COLO668 (cell line): Measurements from ENCODE around the gene TRIM45.
"Not testable (repeated sequence)": the region's sequence is repeated elsewhere in the genome, so short reads cannot be mapped to it uniquely, and the experiment has no call there.

Experiments used
- DNase-seq: peaks from one replicate; lab custom pipeline; 2025; ENCODE audit not compliant: unreplicated experiment; lab: John Stamatoyannopoulos, UW

The TRIM45 gene

DNA sequence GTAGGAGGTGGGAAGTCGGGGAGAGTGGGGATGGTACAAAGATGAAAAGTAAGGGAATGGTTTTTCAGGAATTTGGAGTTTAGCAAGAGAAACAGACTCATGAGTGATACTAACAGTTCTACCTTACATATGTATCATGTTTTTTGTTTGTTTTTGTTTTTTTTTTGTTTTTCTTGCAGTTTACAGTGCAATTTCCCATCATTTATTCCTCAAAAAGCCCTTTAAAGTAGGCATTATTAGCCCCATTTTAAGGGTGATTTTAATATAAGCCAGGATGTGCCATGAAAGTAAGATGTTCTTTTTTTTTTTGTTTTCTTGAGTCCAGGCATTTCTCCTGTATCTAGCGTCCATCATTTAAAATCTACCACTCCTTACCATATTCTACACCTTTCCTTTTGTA, 13.8 kb upstream of the TRIM45 start:
- DNase-seq: no peak

GRCh38 chr1:117130526-117130925, 9.0 kb upstream of the TRIM45 start:
- no peak for DNase-seq

- no peak for DNase-seq
Observed at GRCh38 chr1:117128323-117129079, 7.0 kb upstream of the TRIM45 start.

DNA sequence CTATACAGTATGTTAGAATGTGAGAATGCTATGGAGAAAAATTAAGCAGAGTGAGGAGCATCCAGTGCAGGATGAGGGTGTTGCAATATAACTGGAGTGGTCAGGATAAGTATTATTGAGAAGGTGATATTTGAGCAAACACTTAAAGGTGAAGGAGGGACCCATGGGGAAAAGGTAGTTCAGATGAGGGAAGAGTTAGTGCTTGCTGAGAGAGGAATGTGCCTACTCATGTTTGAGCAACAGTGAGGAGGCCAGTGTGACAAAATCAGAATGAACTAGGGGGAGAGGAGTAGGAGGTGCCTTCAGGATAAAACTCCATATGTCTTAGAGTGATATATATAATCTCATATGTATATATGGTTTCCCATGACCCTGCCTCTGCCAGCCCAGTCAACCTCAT, 6.2 kb upstream of the TRIM45 start:
- no peak for DNase-seq

- no peak for DNase-seq
Observed at GRCh38 chr1:117124661-117125060, 3.1 kb upstream of the TRIM45 start.

- DNase-seq: no peak
Observed at GRCh38 chr1:117123274-117123673, 1.7 kb upstream of the TRIM45 start.

GRCh38 chr1:117122330-117123025, 929 bp upstream of the TRIM45 start:
- no peak for DNase-seq

GRCh38 chr1:117120774-117121588, 568 bp downstream of the TRIM45 start:
- no peak for DNase-seq

DNA sequence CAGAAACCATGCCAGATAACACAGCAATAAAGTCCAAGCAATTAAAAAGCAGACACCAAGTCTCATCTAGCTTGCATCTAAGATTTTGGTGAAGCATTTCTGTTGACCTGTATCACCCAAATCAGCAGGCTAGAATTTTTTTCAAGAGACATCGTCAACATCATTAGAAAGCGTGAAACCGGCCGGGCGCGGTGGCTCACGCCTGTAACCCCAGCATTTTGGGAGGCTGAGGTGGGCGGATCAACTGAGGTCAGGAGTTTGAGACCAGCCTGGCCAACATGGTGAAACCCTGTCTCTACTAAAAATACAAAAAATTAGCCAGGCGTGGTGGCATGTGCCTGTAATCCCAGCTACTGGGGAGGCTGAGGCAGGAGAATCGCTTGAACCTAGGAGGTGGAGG, 2.4 kb downstream of the TRIM45 start:
- not testable (repeated sequence) for DNase-seq

GRCh38 chr1:117118137-117118536, 3.4 kb downstream of the TRIM45 start:
- DNase-seq: no peak

DNA sequence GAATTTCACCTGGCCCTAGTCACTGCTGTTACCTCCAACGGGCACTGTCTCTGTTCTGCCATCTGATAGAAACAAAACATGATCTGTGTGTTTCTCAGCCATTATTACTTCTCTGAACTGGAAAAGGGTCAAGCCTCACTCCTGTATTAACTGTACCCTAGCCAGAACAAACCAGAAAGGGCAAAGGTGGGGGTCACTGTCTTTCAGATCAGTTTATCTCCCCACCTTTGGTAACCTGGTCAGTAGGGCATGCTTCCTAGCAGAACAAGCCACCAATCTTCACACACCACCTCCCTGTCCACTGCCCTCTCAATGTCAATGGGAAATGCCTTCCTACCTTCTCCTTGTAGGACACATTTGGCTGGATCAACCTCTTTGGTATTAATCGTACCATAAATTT, 3.9 kb downstream of the TRIM45 start:
- no peak for DNase-seq

- no peak for DNase-seq
Observed at GRCh38 chr1:117116784-117117130, 4.8 kb downstream of the TRIM45 start.

- no peak for DNase-seq
Observed at GRCh38 chr1:117116090-117116783, 5.3 kb downstream of the TRIM45 start.

- no peak for DNase-seq
Observed at GRCh38 chr1:117114877-117115276, 6.7 kb downstream of the TRIM45 start.

- no peak for DNase-seq
Observed at GRCh38 chr1:117113199-117113598, 8.3 kb downstream of the TRIM45 start.

DNA sequence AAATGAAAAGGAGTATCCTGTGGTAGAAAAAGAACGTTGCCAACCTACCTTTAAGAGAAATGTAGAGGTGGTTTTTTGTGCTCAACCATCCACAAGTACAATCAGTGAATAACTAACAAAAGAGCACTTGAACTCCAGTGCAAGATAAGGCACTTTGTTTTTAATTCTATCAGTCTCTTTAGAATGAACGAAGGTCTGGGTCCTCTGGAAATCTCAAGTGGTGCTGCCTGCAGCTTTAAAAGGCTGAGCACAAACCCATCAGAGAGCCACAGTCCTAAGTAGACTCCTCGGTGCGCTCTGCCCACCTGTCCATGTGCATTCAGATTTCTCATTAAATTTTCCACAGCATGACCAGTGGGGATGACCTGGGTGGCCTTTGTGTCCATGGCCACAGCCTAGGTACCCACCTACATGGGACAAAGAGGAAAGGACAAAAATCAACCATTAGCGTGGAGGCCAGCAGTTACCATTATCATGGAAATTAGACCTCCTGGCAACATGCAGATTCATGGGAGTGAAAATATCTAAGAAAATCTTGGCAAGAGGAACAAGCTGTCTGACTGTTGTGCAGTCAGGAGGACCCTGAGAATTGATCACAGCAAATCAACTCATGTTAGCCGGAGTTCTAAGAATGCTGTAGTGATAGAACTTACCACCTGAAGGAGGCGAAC, 9.4 kb downstream of the TRIM45 start:
- DNase-seq: no peak

DNA sequence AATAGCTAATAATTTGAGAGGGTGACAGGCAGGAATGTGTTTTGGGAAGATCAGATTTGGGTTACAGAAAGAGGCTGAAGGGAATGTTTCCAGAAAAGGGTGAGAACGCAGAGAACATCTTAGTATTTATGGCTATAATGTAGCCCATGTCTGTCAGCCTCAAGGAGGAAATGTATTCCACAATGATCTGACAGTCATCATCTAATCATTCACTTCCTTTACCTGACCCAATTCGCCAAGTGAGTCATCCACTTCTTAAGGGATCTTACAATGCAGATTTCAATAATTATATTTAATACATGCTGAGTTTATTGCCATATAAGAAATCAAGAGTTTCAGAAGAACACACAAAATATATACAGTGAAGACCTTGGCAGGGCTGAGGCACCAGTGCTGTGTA, 10.8 kb downstream of the TRIM45 start:
- no peak for DNase-seq

DNA sequence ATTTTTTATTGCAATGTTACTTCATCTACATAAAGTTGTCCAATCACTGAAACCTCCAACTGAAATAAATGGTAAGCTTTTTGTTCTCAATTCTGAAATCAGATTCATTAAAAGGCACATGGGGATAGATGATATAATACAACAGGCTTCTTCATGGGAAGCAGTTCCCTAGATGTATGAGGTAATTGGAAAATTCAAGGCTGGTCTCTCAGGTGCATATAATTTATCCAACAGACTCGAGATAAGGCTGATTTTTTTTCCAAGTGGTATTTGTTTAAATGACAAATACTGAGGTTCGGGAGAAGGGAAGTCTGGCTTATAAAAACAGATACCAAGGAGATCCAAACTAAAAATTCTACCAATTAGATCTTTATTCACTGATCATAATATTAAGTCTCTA, 14.2 kb downstream of the TRIM45 start:
- DNase-seq: no peak

DNA sequence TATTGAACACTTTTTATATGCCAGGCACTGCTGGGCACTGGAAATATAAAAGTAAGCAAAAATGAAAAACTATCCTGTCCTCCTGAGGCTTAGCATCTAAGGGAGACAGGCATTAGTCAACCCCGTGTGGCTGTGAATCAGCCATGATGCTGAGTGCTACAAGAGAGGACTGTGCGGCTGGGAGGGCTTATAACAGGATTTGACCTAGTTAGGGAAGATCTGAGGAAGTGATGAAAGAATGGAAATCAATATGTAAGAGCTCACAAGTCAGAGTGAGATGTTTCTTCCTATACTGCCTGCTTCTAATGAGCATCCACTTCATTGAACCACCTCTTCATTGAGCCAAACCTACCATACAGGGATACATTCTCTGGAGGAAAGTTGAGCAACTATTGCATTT, 15.1 kb downstream of the TRIM45 start:
- DNase-seq: no peak

GRCh38 chr1:117105722-117106121, 15.8 kb downstream of the TRIM45 start:
- DNase-seq: no peak

DNA sequence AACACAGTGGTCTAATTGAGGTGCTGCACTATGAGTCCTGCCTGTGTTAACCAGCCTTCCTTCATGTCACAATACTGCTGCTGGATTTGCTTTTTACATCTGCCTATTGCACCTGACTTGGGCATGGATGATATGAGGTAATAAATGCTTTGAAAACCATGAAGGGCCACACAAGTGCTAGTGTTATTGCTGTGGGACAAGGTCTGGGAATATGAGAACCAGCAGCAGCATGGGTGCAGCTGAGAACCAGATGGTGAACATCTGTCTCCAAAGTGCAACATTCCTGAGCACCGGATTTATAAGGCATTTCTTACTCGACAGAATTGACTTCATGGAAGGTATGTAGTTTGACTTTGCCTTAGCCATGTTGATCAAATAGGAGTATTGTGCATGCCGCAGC, 16.6 kb downstream of the TRIM45 start:
- DNase-seq: no peak
